HCT116 (cell line): Measurements from ENCODE around the gene PSMD2. TPM values are rescaled to one million over a fixed set of nuclear protein-coding genes. Genes with fewer than 3 reads are reported as not detected.

Source experiments
- ATAC-seq: fragments of 200-7000 bp; cut with Tn5 transposase; 2 replicates; pipeline ENCODE4 v1.9.1; 2020; ENCODE audit warnings: mild to moderate bottlenecking, moderate library complexity
- BruUV-seq: library from RNA; stranded (reverse); fragments of 400-500 nt; replicated peaks from 2 replicates; lab custom pipeline; 2021; lab: Mats Ljungman, UMichigan
- CTCF ChIA-PET: fragments of 300-600 bp; sonication (Branson Sonifier 250); formaldehyde crosslinking; loops from one replicate; lab custom pipeline; 2021; ENCODE audit warnings: antibody characterized with exemption; lab: Charles Lee
- POLR2A ChIA-PET: fragments of 300-600, 350-600 bp; sonication (Branson Sonifier 250); formaldehyde crosslinking; loops from one replicate; lab custom pipeline; 2021; ENCODE audit warnings: antibody characterized with exemption; lab: Charles Lee
- RAD21 ChIA-PET, 2 experiments: fragments of 300-600 bp; sonication (Branson Sonifier 250); formaldehyde crosslinking; loops; one replicate each; lab custom pipeline; 2023; ENCODE audit warnings: low total read pairs in 2 of 2; ENCODE audit not compliant: uncharacterized antibody in 2 of 2, unreplicated experiment in 2 of 2, low non-redundant PET in 1 of 2; lab: Charles Lee
- DNase-seq: peaks from one replicate; pipeline ENCODE4 v3.0.0-alpha.2; 2010; ENCODE audit warnings: low read depth, low spot score
- H2AFZ ChIP-seq: fragments of 200-600 bp; shearing (Covaris generic), sonication (generic); 2 replicates; pipeline ENCODE4 v1.6.1; 2017; ENCODE audit warnings: low read depth, mixed run types, mixed read lengths, antibody characterized with exemption, low read length; ENCODE audit not compliant: poor library complexity, severe bottlenecking
- H3K27ac ChIP-seq: 2 replicates; pipeline ENCODE4 v1.5.1; 2012; ENCODE audit warnings: low read depth, low read length
- H3K27me3 ChIP-seq: fragments of 200-600 bp; sonication (generic); 2 replicates; pipeline ENCODE4 v1.6.1; 2016; ENCODE audit warnings: mixed run types, low read length, mixed read lengths; ENCODE audit not compliant: insufficient read depth
- H3K36me3 ChIP-seq, 2 experiments: fragments of 200-500 bp in 1 of 2; fragments of 200-600 bp in 1 of 2; sonication (Bioruptor generic) in 1 of 2; sonication (generic) in 1 of 2; 2 replicates each; pipeline versions ENCODE4 v1.5.1 to v1.6.1; 2014 to 2016; ENCODE audit warnings: low read length in 2 of 2, inconsistent platforms in 1 of 2, mixed read lengths in 1 of 2, mixed run types in 1 of 2; ENCODE audit not compliant: insufficient read depth in 2 of 2, control insufficient read depth in 1 of 2
- H3K4me1 ChIP-seq, 2 experiments: fragments of 200-600 bp in 1 of 2; sonication (generic) in 1 of 2; 2 replicates each; pipeline versions ENCODE4 v1.5.1 to v1.6.1; 2012 to 2017; ENCODE audit warnings: low read length in 2 of 2, inconsistent platforms in 1 of 2, mild to moderate bottlenecking in 1 of 2, mixed read lengths in 1 of 2, mixed run types in 1 of 2, moderate library complexity in 1 of 2; ENCODE audit not compliant: insufficient read depth in 2 of 2, control insufficient read depth in 1 of 2
- H3K4me2 ChIP-seq: fragments of 200-600 bp; sonication (generic); 2 replicates; pipeline ENCODE4 v1.6.1; 2017; ENCODE audit warnings: mixed run types, low read length, mixed read lengths
- H3K4me3 ChIP-seq, 2 experiments: fragments of 200-600 bp in 1 of 2; sonication (generic) in 1 of 2; replicated peaks in 1 of 2; 2 replicates each; pipeline ENCODE4 v1.5.1; 2011 to 2016; ENCODE audit warnings: low read length in 2 of 2, control low read depth in 1 of 2, low read depth in 1 of 2, mild to moderate bottlenecking in 1 of 2, mixed read lengths in 1 of 2, mixed run types in 1 of 2
- H3K79me2 ChIP-seq: fragments of 200-600 bp; sonication (generic); 2 replicates; pipeline ENCODE4 v1.6.1; 2017; ENCODE audit warnings: mild to moderate bottlenecking, mixed run types, low read length, moderate library complexity, mixed read lengths; ENCODE audit not compliant: insufficient read depth
- H3K9ac ChIP-seq: fragments of 200-600 bp; sonication (generic); 2 replicates; pipeline ENCODE4 v1.6.1; 2016; ENCODE audit warnings: low read length, mixed read lengths
- H3K9me2 ChIP-seq: fragments of 200-600 bp; sonication (generic), shearing (Covaris generic); 2 replicates; pipeline ENCODE4 v1.6.1; 2017; ENCODE audit warnings: mixed run types, mild to moderate bottlenecking, moderate library complexity; ENCODE audit not compliant: insufficient read depth
- H3K9me3 ChIP-seq, 2 experiments: fragments of 200-500 bp in 1 of 2; fragments of 200-600 bp in 1 of 2; sonication (Bioruptor generic) in 1 of 2; sonication (generic) in 1 of 2; 2 replicates each; pipeline ENCODE4 v1.6.1; 2014 to 2017; ENCODE audit warnings: low read length in 2 of 2, mixed read lengths in 2 of 2, inconsistent platforms in 1 of 2, low read depth in 1 of 2, mild to moderate bottlenecking in 1 of 2, mixed run types in 1 of 2, moderate library complexity in 1 of 2; ENCODE audit not compliant: control insufficient read depth in 1 of 2, insufficient read depth in 1 of 2
- H4K20me1 ChIP-seq: fragments of 200-600 bp; sonication (generic), shearing (Covaris generic); 2 replicates; pipeline ENCODE4 v1.6.1; 2017; ENCODE audit warnings: mixed run types, mild to moderate bottlenecking, moderate library complexity; ENCODE audit not compliant: insufficient read depth
- SP1 ChIP-seq: IDR thresholded peaks from 2 replicates; pipeline ENCODE4 v1.6.1; 2012; ENCODE audit warnings: low read depth
- ZFX ChIP-seq: fragments of 450-650 bp; IDR thresholded peaks from 2 replicates; pipeline ENCODE4 v1.6.1; 2017
- ZNF274 ChIP-seq: fragments of 200-500 bp; sonication (Bioruptor generic); IDR thresholded peaks from 2 replicates; pipeline ENCODE4 v1.6.1; 2014; ENCODE audit warnings: mild to moderate bottlenecking, low read depth, low read length, inconsistent platforms
- intact Hi-C: fragments of 100-400 bp; cut with micrococcal nuclease; formaldehyde crosslinking; loops from 2 replicates; pipeline ENCODE4 v1.10.0; 2022
- total RNA-seq: library from RNA; stranded (reverse); gene quantifications from one replicate; pipeline ENCODE4 v1.2.1, GENCODE V29; 2021; ENCODE audit not compliant: unreplicated experiment

Gene PSMD2
- total RNA-seq, 1 experiment from 2014 or later = 402 TPM

- Histone ChIP-seq H2AFZ (no peak overlapping the region), H3K36me3 (peaks cover 89 to 99% of the 10 kb centered on the region in 2 experiments), H3K9ac (no peak overlapping the region), H3K4me3 (no peak overlapping the region), H3K4me1 (peaks cover 4 to 11% of the 10 kb centered on the region in 2 experiments), H3K4me2 (no peak overlapping the region), H3K79me2 (peaks cover 99% of the 10 kb centered on the region), H3K27me3 (no peaks in the 10 kb centered on the region), H3K9me3 (no peaks in the 10 kb centered on the region), H4K20me1 (peaks cover 21% of the 10 kb centered on the region; the same call in 1 of the 2 replicates), H3K9me2 (no peaks in the 10 kb centered on the region), H3K27ac (no peak overlapping the region)
- ChIA-PET CTCF (no interaction called here), RAD21 (interaction anchor here in 1 of 2 experiments (0.6 kb wide), 1 partner anchor 430 kb away, joined by 4 read pairs; no protein-coding TSS in a partner anchor), POLR2A (no interaction called here)
- ATAC-seq (no peak), DNase-seq (no peak)
- no peak for TF ChIP-seq ZFX
- TF ChIP-seq ZNF274 = no peak
- intact Hi-C loops = no loop called here
- BruUV-seq = no TSS peak
Measured at GRCh38 chr3:184325269-184325668, 26.2 kb downstream of the PSMD2 start.

- H3K36me3 ChIP-seq = peaks cover 87 to 97% of the 10 kb centered on the region in 2 experiments
- no peak overlapping the region for H3K9ac ChIP-seq
- no peak overlapping the region for H3K4me2 ChIP-seq
- ChIA-PET RAD21 (interaction anchor here in 1 of 2 experiments (0.6 kb wide), 1 partner anchor 430 kb away, joined by 4 read pairs; no protein-coding TSS in a partner anchor), CTCF (no interaction called here), POLR2A (no interaction called here)
- intact Hi-C loops = no loop called here
- no peaks in the 10 kb centered on the region for H3K9me2 ChIP-seq
- ATAC-seq = no peak
- no peaks in the 10 kb centered on the region for H3K27me3 ChIP-seq
- H4K20me1 ChIP-seq = peaks cover 15% of the 10 kb centered on the region; the same call in 1 of the 2 replicates
- no peak overlapping the region for H3K4me3 ChIP-seq
- no peaks in the 10 kb centered on the region for H3K9me3 ChIP-seq
- no peak overlapping the region for H2AFZ ChIP-seq
- H3K27ac ChIP-seq = no peak overlapping the region
- no peak for DNase-seq
- peaks cover 98% of the 10 kb centered on the region for H3K79me2 ChIP-seq
- TF ChIP-seq SP1 = no peak
- peaks cover 0 to 7% of the 10 kb centered on the region in 2 experiments; a peak in 2 of 4 replicates for H3K4me1 ChIP-seq
- BruUV-seq = no TSS peak
Measured at GRCh38 chr3:184325715-184326369, 26.8 kb downstream of the PSMD2 start.
